IMR-90 (cell line): ENCODE results near the gene IQCF6. TPM values are rescaled to one million over a fixed set of nuclear protein-coding genes. Genes with fewer than 3 reads are reported as not detected.

Experiments used
- ATAC-seq: fragments of 200-7000 bp; cut with Tn5 transposase; 2 replicates; pipeline ENCODE4 v1.9.1; 2020; ENCODE audit warnings: low read depth, mild to moderate bottlenecking, moderate library complexity
- BruUV-seq: library from RNA; stranded (reverse); fragments of 400-500 nt; replicated peaks from 2 replicates; lab custom pipeline; 2021; lab: Mats Ljungman, UMichigan
- CTCF ChIA-PET: fragments of 300-600 bp; formaldehyde crosslinking; extraction: SDS; loops from one replicate; lab custom pipeline; 2021; ENCODE audit warnings: antibody characterized with exemption; lab: Yijun Ruan, JAX
- POLR2A ChIA-PET: fragments of 300-600 bp; sonication (Branson Sonifier 250); formaldehyde crosslinking; loops from one replicate; lab custom pipeline; 2022; ENCODE audit warnings: antibody characterized with exemption; ENCODE audit not compliant: unreplicated experiment; lab: Charles Lee
- DNase-seq: peaks from one replicate; pipeline ENCODE4 v3.0.0; 2013
- H2AFZ ChIP-seq: replicated peaks from 2 replicates; pipeline ENCODE3; 2013; ENCODE audit warnings: low read length, mild to moderate bottlenecking; ENCODE audit not compliant: poor library complexity
- H2AK5ac ChIP-seq: 2 replicates; pipeline ENCODE4 v1.6.1; 2013; ENCODE audit warnings: low read depth, low read length, inconsistent platforms
- H2AK9ac ChIP-seq: replicated peaks from 2 replicates; pipeline ENCODE3; 2013; ENCODE audit warnings: mild to moderate bottlenecking, low read depth, low read length, moderate library complexity; ENCODE audit not compliant: poor library complexity
- H2BK120ac ChIP-seq: 2 replicates; pipeline ENCODE4 v1.6.1; 2013; ENCODE audit warnings: low read depth, low read length, inconsistent platforms
- H2BK15ac ChIP-seq: 3 replicates; pipeline ENCODE4 v1.6.1; 2013; ENCODE audit warnings: low read depth, low read length, inconsistent platforms
- H2BK20ac ChIP-seq: 2 replicates; pipeline ENCODE4 v1.6.1; 2013; ENCODE audit warnings: low read depth, mild to moderate bottlenecking, inconsistent platforms, low read length, moderate library complexity
- H2BK5ac ChIP-seq: 2 replicates; pipeline ENCODE4 v1.6.1; 2013; ENCODE audit warnings: mild to moderate bottlenecking, low read depth, low read length, inconsistent platforms; ENCODE audit not compliant: poor library complexity, severe bottlenecking
- H3K14ac ChIP-seq: replicated peaks from 2 replicates; pipeline ENCODE4 v1.6.1; 2013; ENCODE audit warnings: low read depth, low read length, inconsistent platforms
- H3K18ac ChIP-seq: 2 replicates; pipeline ENCODE4 v1.6.1; 2013; ENCODE audit warnings: low read depth, low read length, control low read depth
- H3K23ac ChIP-seq: 2 replicates; pipeline ENCODE4 v1.6.1; 2013; ENCODE audit warnings: low read depth, low read length, inconsistent platforms
- H3K27ac ChIP-seq: 2 replicates; pipeline ENCODE4 v1.5.1; 2013; ENCODE audit warnings: mild to moderate bottlenecking, control low read depth, low read length; ENCODE audit not compliant: insufficient read depth
- H3K27me3 ChIP-seq: 2 replicates; pipeline ENCODE4 v1.6.1; 2013; ENCODE audit warnings: low read length; ENCODE audit not compliant: control insufficient read depth, insufficient read depth
- H3K36me3 ChIP-seq: 2 replicates; pipeline ENCODE4 v1.6.1; 2013; ENCODE audit warnings: low read length, mixed read lengths; ENCODE audit not compliant: control insufficient read depth, insufficient read depth
- H3K4ac ChIP-seq: 2 replicates; pipeline ENCODE4 v1.6.1; 2013; ENCODE audit warnings: low read depth, low read length, inconsistent platforms
- H3K4me1 ChIP-seq: 2 replicates; pipeline ENCODE4 v1.6.1; 2013; ENCODE audit warnings: low read length, mixed read lengths; ENCODE audit not compliant: control insufficient read depth, insufficient read depth
- H3K4me2 ChIP-seq: 2 replicates; pipeline ENCODE4 v1.6.1; 2013; ENCODE audit warnings: low read depth, mild to moderate bottlenecking, control low read depth, low read length, moderate library complexity
- H3K4me3 ChIP-seq: 2 replicates; pipeline ENCODE4 v1.5.1; 2013; ENCODE audit warnings: low read depth, mild to moderate bottlenecking, control low read depth, low read length, moderate library complexity; ENCODE audit not compliant: insufficient read depth
- H3K56ac ChIP-seq: 2 replicates; pipeline ENCODE4 v1.6.1; 2013; ENCODE audit warnings: low read length, inconsistent platforms; ENCODE audit not compliant: insufficient read depth; ENCODE audit errors: extremely low read depth
- H3K79me1 ChIP-seq, 2 experiments: 2 replicates each; pipeline ENCODE4 v1.6.1; 2013; ENCODE audit warnings: low read length in 2 of 2, inconsistent platforms in 1 of 2, low read depth in 1 of 2
- H3K9ac ChIP-seq: 2 replicates; pipeline ENCODE4 v1.6.1; 2013; ENCODE audit warnings: low read depth, low read length, control low read depth
- H3K9me1 ChIP-seq: 2 replicates; pipeline ENCODE4 v1.6.1; 2013; ENCODE audit warnings: low read length, inconsistent platforms; ENCODE audit not compliant: insufficient read depth
- H3K9me3 ChIP-seq: 2 replicates; pipeline ENCODE4 v1.6.1; 2013; ENCODE audit warnings: low read length; ENCODE audit not compliant: control insufficient read depth, insufficient read depth
- H4K20me1 ChIP-seq: 2 replicates; pipeline ENCODE4 v1.6.1; 2013; ENCODE audit warnings: low read length, inconsistent platforms; ENCODE audit not compliant: insufficient read depth
- H4K5ac ChIP-seq: 2 replicates; pipeline ENCODE4 v1.6.1; 2013; ENCODE audit warnings: mild to moderate bottlenecking, low read depth, low read length, control low read depth
- H4K8ac ChIP-seq, 2 experiments: 2 replicates each; pipeline ENCODE4 v1.6.1; 2013; ENCODE audit warnings: low read depth in 2 of 2, low read length in 2 of 2, control low read depth in 1 of 2, inconsistent platforms in 1 of 2
- H4K91ac ChIP-seq: 2 replicates; pipeline ENCODE4 v1.6.1; 2013; ENCODE audit warnings: low read depth, low read length, inconsistent platforms; ENCODE audit not compliant: insufficient read depth
- CEBPB ChIP-seq: IDR thresholded peaks from 2 replicates; pipeline ENCODE4 v1.6.1; 2012; ENCODE audit warnings: low read depth, low read length, improper control_type of control experiment
- CHD1 ChIP-seq: IDR thresholded peaks from 2 replicates; pipeline ENCODE4 v1.6.1; 2012; ENCODE audit warnings: low read depth, low read length, improper control_type of control experiment
- FOS ChIP-seq: fragments of 150-350 bp; IDR thresholded peaks from 2 replicates; pipeline ENCODE4 v1.6.1; 2016; ENCODE audit warnings: low read depth, low read length
- MAFK ChIP-seq: IDR thresholded peaks from 2 replicates; pipeline ENCODE4 v1.6.1; 2012; ENCODE audit warnings: low read depth, low read length, improper control_type of control experiment
- MXI1 ChIP-seq: IDR thresholded peaks from 2 replicates; pipeline ENCODE4 v1.6.1; 2012; ENCODE audit warnings: low read depth, mild to moderate bottlenecking, low read length, moderate library complexity, borderline replicate concordance
- POLR2A ChIP-seq: IDR thresholded peaks from 2 replicates; pipeline ENCODE4 v1.6.1; 2012; ENCODE audit warnings: mild to moderate bottlenecking, low read depth, low read length
- RAD21 ChIP-seq: IDR thresholded peaks from 2 replicates; pipeline ENCODE4 v1.6.1; 2012; ENCODE audit warnings: low read length, improper control_type of control experiment
- RCOR1 ChIP-seq: IDR thresholded peaks from 2 replicates; pipeline ENCODE4 v1.6.1; 2012; ENCODE audit warnings: mild to moderate bottlenecking, low read length, improper control_type of control experiment; ENCODE audit not compliant: insufficient replicate concordance
- RFX5 ChIP-seq: IDR thresholded peaks from 2 replicates; pipeline ENCODE4 v1.8.0; 2012; ENCODE audit warnings: low read depth, mild to moderate bottlenecking, low read length, moderate library complexity
- WGBS, 2 experiments: methylation state at CpG; one replicate each; pipeline versions ENCODE4 v1.1.5 to v1.1.7; 2013; ENCODE audit warnings: missing lambda C conversion rate in 2 of 2; ENCODE audit not compliant: insufficient read length in 1 of 2; ENCODE audit errors: extremely low coverage in 2 of 2; 5-methylcytosine and 5-hydroxymethylcytosine counted together
- dilution Hi-C: fragments of 300-500 bp; cut with HindIII; formaldehyde crosslinking; loops from one replicate; pipeline ENCODE4 v1.14.3; 2018; ENCODE audit warnings: low sequenced_read_pairs; ENCODE audit not compliant: unreplicated experiment
- in situ Hi-C: fragments of 300-500 bp; cut with MboI; formaldehyde crosslinking; loops from 3 replicates; pipeline ENCODE4 v1.14.3; 2019; ENCODE audit warnings: low sequenced_read_pairs, inconsistent platforms, mixed read lengths
- intact Hi-C: fragments of 100-400 bp; cut with micrococcal nuclease; formaldehyde crosslinking; loops from 2 replicates; pipeline ENCODE4 v1.10.0; 2022
- polyA plus RNA-seq, 3 experiments: library from polyadenylated mRNA; depleted of rRNA; stranded (reverse); fragments of >200 nt; gene quantifications; 2 replicates each; pipeline ENCODE4 v1.2.3, GENCODE V29; 2012; ENCODE audit warnings: low replicate concordance in 1 of 3
- total RNA-seq: library from RNA; depleted of rRNA; stranded (reverse); fragments of >200 nt; gene quantifications from 2 replicates; pipeline ENCODE4 v1.2.3, GENCODE V29; 2012
- TF ChIP-seq, protein P1 (sequence below): conservative IDR thresholded peaks from 2 replicates; pipeline ENCODE4 v1.5.1; 2012; ENCODE audit warnings: mild to moderate bottlenecking, low read depth, low read length, improper control_type of control experiment

IQCF6 gene
- total and polyA plus RNA-seq, 2 of the 4 experiments (the other 2 are of a cell fraction), result not detected

DNA sequence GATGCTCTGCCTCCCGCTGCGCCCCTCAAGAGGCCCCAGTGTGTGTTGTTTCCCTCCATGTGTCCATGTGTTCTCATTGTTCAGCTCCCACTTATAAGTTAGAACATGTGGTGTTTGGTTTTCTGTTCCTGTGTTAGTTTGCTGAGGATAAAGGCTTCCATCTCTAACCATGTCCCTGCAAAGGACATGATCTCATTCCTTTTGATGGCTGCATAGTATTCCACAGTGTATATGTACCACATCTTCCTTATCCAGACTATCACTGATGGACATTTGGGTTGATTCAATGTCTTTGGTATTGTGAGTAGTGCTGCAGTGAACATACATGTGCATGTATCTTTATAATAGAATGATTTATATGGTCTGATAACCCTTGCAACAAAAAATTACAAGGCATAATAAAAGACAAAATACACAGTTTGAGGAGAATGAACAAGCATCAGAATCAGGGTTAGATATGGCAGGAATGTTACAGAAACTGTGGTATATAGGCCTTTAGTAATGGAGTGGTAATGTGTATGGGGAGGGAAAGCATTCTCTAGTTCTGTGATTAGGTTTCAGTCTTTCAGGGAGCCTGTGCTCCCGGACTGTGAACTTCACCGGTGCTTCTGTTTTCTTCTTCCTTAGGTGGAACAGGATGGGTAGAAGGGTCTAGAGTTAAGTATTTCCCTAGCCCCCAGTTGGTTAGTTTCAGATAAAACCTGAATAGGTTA lies 45.0 kb downstream of the IQCF6 start:
- no peak overlapping the region for H3K4me3 ChIP-seq
- no peak overlapping the region for H3K14ac ChIP-seq
- ChIA-PET CTCF (no interaction called here), POLR2A (no interaction called here)
- H3K9me1 ChIP-seq, result no peaks in the 10 kb centered on the region
- dilution Hi-C loops, result no loop called here
- ATAC-seq (no peak), DNase-seq (no peak)
- intact Hi-C loops, result loop anchor here (10.0 kb wide), 1 partner anchor 171 kb away; the partner anchor contains the start of gene IQCF1
- H3K4ac ChIP-seq, result no peak overlapping the region
- no peak overlapping the region for H3K4me2 ChIP-seq
- no CpG with 5 or more reads among the region's 4 CpGs for WGBS, 2 experiments
- H2AFZ ChIP-seq, result no peak overlapping the region
- H3K56ac ChIP-seq, result no peak overlapping the region
- H2BK5ac ChIP-seq, result no peak overlapping the region
- no peaks in the 10 kb centered on the region for H3K4me1 ChIP-seq
- H3K9ac ChIP-seq, result no peak overlapping the region
- in situ Hi-C loops, result no loop called here
- H4K8ac ChIP-seq, result no peak overlapping the region
- no peak overlapping the region for H2AK9ac ChIP-seq
- no peaks in the 10 kb centered on the region for H3K79me1 ChIP-seq
- no peaks in the 10 kb centered on the region for H4K20me1 ChIP-seq
- no peaks in the 10 kb centered on the region for H3K9me3 ChIP-seq
- no peak overlapping the region for H4K91ac ChIP-seq
- H2AK5ac ChIP-seq, result no peak overlapping the region
- H3K18ac ChIP-seq, result no peak overlapping the region
- TF ChIP-seq FOS (no peak), CHD1 (no peak), CEBPB (no peak), RCOR1 (no peak), RAD21 (no peak), RFX5 (no peak), POLR2A (no peak), MXI1 (no peak), MAFK (no peak)
- TF ChIP-seq, protein P1, sequence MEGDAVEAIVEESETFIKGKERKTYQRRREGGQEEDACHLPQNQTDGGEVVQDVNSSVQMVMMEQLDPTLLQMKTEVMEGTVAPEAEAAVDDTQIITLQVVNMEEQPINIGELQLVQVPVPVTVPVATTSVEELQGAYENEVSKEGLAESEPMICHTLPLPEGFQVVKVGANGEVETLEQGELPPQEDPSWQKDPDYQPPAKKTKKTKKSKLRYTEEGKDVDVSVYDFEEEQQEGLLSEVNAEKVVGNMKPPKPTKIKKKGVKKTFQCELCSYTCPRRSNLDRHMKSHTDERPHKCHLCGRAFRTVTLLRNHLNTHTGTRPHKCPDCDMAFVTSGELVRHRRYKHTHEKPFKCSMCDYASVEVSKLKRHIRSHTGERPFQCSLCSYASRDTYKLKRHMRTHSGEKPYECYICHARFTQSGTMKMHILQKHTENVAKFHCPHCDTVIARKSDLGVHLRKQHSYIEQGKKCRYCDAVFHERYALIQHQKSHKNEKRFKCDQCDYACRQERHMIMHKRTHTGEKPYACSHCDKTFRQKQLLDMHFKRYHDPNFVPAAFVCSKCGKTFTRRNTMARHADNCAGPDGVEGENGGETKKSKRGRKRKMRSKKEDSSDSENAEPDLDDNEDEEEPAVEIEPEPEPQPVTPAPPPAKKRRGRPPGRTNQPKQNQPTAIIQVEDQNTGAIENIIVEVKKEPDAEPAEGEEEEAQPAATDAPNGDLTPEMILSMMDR, result no peak
- no peak overlapping the region for H4K5ac ChIP-seq
- H3K27ac ChIP-seq, result no peak overlapping the region
- no TSS peak for BruUV-seq
- no peak overlapping the region for H2BK15ac ChIP-seq
- no peak overlapping the region for H3K23ac ChIP-seq
- no peaks in the 10 kb centered on the region; the same call in 1 of the 2 replicates for H3K27me3 ChIP-seq
- H3K36me3 ChIP-seq, result no peaks in the 10 kb centered on the region
- no peak overlapping the region for H2BK20ac ChIP-seq
- H2BK120ac ChIP-seq, result no peak overlapping the region
